Measurements from ENCODE around the gene MOV10L1. TPM values are rescaled to one million over a fixed set of nuclear protein-coding genes. Genes with fewer than 3 reads are reported as not detected.

MOV10L1 gene
- polyA plus RNA-seq, 3 donors: 0.18 to 0.35 TPM; not detected in 1

GRCh38 chr22:50117168-50117762 lies 27.5 kb downstream of the MOV10L1 start:
- no peak overlapping the region for H3K4me3 ChIP-seq (replicated peaks in 1 of 3; ENCODE audit: low read depth in 2 of 3, low read length in 3 of 3)
- peaks cover 6 to 10% of the 10 kb centered on the region in 2 donors for H3K4me1 ChIP-seq (ENCODE audit: control insufficient read depth in 1 of 2, insufficient read depth in 2 of 2, low read length in 2 of 2)
- TF ChIP-seq, protein P1, sequence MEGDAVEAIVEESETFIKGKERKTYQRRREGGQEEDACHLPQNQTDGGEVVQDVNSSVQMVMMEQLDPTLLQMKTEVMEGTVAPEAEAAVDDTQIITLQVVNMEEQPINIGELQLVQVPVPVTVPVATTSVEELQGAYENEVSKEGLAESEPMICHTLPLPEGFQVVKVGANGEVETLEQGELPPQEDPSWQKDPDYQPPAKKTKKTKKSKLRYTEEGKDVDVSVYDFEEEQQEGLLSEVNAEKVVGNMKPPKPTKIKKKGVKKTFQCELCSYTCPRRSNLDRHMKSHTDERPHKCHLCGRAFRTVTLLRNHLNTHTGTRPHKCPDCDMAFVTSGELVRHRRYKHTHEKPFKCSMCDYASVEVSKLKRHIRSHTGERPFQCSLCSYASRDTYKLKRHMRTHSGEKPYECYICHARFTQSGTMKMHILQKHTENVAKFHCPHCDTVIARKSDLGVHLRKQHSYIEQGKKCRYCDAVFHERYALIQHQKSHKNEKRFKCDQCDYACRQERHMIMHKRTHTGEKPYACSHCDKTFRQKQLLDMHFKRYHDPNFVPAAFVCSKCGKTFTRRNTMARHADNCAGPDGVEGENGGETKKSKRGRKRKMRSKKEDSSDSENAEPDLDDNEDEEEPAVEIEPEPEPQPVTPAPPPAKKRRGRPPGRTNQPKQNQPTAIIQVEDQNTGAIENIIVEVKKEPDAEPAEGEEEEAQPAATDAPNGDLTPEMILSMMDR (IDR thresholded peaks at IDR 0.05): no peak
- no peak overlapping the region for H3K9ac ChIP-seq (ENCODE audit: insufficient read depth, low read length, poor library complexity, severe bottlenecking)
- peaks cover 0 to 10% (median 7%) of the 10 kb centered on the region in 7 donors for H3K9me3 Mint-ChIP-seq
- WGBS (ENCODE audit: insufficient coverage): 93% methylated on average over 15 of the region's 19 CpGs
- H3K27me3 ChIP-seq (ENCODE audit: control insufficient read depth in 2 of 2, insufficient read depth in 2 of 2, low read length in 2 of 2): no peaks in the 10 kb centered on the region
- no peak for DNase-seq
- no peaks in the 10 kb centered on the region for H3K79me2 ChIP-seq (ENCODE audit: insufficient read depth, low read length)
- intact Hi-C loops (cut with micrococcal nuclease): no loop called here
- H3K36me3 Mint-ChIP-seq: no peaks in the 10 kb centered on the region
- H3K36me3 ChIP-seq (replicated peaks in 1 of 2; ENCODE audit: control insufficient read depth in 1 of 2, insufficient read depth in 2 of 2, low read length in 2 of 2): no peaks in the 10 kb centered on the region
- no peak overlapping the region for H3K27ac ChIP-seq (ENCODE audit: low read depth in 1 of 2, low read length in 2 of 2)
- H2AFZ ChIP-seq (ENCODE audit: insufficient read depth, low read depth, low read length, poor library complexity, severe bottlenecking): no peak overlapping the region
- H3K4me3 Mint-ChIP-seq: no peak overlapping the region
- peaks cover 4 to 7% of the 10 kb centered on the region in 2 donors for H3K9me3 ChIP-seq (replicated peaks in 1 of 2; ENCODE audit: control insufficient read depth in 1 of 2, insufficient read depth in 1 of 2, low read length in 2 of 2)
- no peak overlapping the region for H3K27ac Mint-ChIP-seq
- no peak overlapping the region for H3K4me2 ChIP-seq (replicated peaks; ENCODE audit: extremely low read depth, low read length, poor library complexity, severe bottlenecking)
- peaks cover 13% of the 10 kb centered on the region for H3K4me1 Mint-ChIP-seq
- H3K27me3 Mint-ChIP-seq (ENCODE audit: low read depth in 3 of 3): peaks cover 0 to 6% (median 6%) of the 10 kb centered on the region in 3 donors
- H4K20me1 ChIP-seq (ENCODE audit: insufficient read depth, low read length): no peaks in the 10 kb centered on the region

GRCh38 chr22:50118129-50118528 lies 28.3 kb downstream of the MOV10L1 start:
- H3K79me2 ChIP-seq (ENCODE audit: insufficient read depth, low read length): no peaks in the 10 kb centered on the region
- intact Hi-C loops (cut with micrococcal nuclease): no loop called here
- no peak overlapping the region for H3K4me3 Mint-ChIP-seq
- H3K4me3 ChIP-seq (replicated peaks in 1 of 3; ENCODE audit: low read depth in 2 of 3, low read length in 3 of 3): no peak overlapping the region
- H2AFZ ChIP-seq (ENCODE audit: insufficient read depth, low read depth, low read length, poor library complexity, severe bottlenecking): no peak overlapping the region
- H3K36me3 Mint-ChIP-seq: no peaks in the 10 kb centered on the region
- peaks cover 2 to 18% (median 13%) of the 10 kb centered on the region in 7 donors for H3K9me3 Mint-ChIP-seq
- peaks cover 0 to 2% (median 2%) of the 10 kb centered on the region in 3 donors for H3K27me3 Mint-ChIP-seq (ENCODE audit: low read depth in 3 of 3)
- H3K4me1 ChIP-seq (ENCODE audit: control insufficient read depth in 1 of 2, insufficient read depth in 2 of 2, low read length in 2 of 2): peaks cover 0 to 1% of the 10 kb centered on the region in 2 donors
- H3K4me1 Mint-ChIP-seq: peaks cover 5% of the 10 kb centered on the region
- H3K27ac Mint-ChIP-seq: no peak overlapping the region
- H3K4me2 ChIP-seq (replicated peaks; ENCODE audit: extremely low read depth, low read length, poor library complexity, severe bottlenecking): no peak overlapping the region
- no peaks in the 10 kb centered on the region for H3K36me3 ChIP-seq (replicated peaks in 1 of 2; ENCODE audit: control insufficient read depth in 1 of 2, insufficient read depth in 2 of 2, low read length in 2 of 2)
- no peak overlapping the region for H3K27ac ChIP-seq (ENCODE audit: low read depth in 1 of 2, low read length in 2 of 2)
- TF ChIP-seq, protein P1 (IDR thresholded peaks at IDR 0.05): no peak
- H3K9me3 ChIP-seq (replicated peaks in 1 of 2; ENCODE audit: control insufficient read depth in 1 of 2, insufficient read depth in 1 of 2, low read length in 2 of 2): peaks cover 11 to 13% of the 10 kb centered on the region in 2 donors
- no peak overlapping the region for H3K9ac ChIP-seq (ENCODE audit: insufficient read depth, low read length, poor library complexity, severe bottlenecking)
- no peaks in the 10 kb centered on the region for H4K20me1 ChIP-seq (ENCODE audit: insufficient read depth, low read length)
- WGBS (ENCODE audit: insufficient coverage): 76% methylated on average over 3 of the region's 3 CpGs
- H3K27me3 ChIP-seq (ENCODE audit: control insufficient read depth in 2 of 2, insufficient read depth in 2 of 2, low read length in 2 of 2): no peaks in the 10 kb centered on the region
- DNase-seq: no peak

Measured in CD14-positive monocyte (primary cell).